NCI-H345 (cell line): ENCODE measurements around the gene ADIPOR2.

Experiments
- DNase-seq: peaks from one replicate; lab custom pipeline; 2025; lab: John Stamatoyannopoulos, UW

ADIPOR2 gene

GRCh38 chr12:1737652-1738286 lies 46.9 kb downstream of the ADIPOR2 start:
- no peak for DNase-seq

DNA sequence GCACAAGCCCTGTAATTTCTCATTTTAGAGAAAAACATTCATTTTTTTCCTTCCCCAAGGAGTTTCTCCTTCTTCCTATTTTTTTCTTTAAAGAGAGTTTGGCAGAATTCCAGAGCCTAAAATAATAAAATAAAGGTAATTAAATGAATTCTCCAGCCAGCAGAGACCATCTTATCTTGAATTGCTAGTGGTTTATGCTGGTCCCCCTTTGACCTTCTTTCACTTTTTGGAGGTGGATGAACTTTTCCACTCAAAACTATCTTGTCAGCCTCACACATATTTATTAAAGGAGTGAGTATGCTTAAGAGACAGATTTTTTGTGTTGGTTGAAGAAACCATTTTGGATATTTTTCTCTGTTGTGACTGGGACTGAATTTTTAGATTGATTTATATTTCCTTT lies 47.6 kb downstream of the ADIPOR2 start:
- no peak for DNase-seq

GRCh38 chr12:1739368-1739767 lies 48.5 kb downstream of the ADIPOR2 start:
- no peak for DNase-seq

- DNase-seq: no peak
Measured at GRCh38 chr12:1740161-1740948, 49.5 kb downstream of the ADIPOR2 start.

DNA sequence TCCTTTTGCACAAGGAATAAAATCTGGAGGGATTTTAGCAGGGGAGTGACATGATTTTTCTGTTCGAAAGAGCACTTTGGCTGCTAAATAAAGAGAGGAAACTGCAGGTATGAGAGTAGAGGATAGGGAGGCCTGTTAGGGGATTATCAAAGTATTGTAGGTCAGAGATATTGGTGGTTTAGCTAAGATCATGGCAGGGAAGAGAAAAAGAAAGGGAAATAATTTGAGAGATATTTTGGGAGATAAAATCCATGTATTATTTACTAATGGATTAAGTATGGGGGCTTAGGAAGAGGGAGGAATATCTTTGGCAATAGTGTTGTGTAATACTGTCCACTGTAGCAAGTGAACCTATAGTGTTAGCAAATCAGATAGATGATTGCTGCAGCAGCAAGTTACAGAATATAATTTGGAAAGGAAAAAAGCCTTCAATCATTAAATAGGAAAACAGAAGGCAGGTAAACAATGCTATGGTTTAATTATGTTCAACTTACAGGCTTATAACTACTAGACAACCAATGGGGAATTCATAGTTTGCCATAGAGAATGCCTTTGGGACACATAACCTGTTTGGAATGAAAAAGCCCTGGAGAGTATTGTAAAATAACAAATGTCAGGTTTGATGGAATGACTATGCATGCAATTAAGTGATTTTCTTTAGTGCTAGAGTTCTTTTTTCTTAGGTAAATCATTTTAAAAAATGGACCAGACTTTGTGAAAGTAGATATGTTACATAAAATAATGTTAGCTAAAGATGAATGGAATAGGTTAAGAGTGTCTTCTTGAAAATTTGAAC lies 50.5 kb downstream of the ADIPOR2 start:
- no peak for DNase-seq

DNA sequence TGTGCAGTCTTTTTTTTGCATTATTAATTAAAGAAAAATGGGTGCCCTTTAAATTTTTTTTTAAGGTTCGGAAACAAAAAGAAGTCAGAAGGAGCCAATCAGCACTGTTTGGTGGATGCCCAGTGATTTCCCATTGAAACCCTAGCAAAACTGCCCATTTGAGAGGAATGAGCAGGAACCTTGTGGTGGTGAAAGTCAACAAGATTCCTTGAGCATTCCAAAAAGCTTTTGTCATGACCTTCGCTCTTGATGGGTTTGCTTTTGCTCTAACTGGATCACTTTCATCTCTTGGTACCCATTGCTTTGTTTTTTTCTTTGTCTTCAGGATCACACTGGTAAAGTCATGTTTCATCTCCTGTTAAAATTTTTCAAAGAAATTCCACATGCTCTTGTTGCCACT lies 54.1 kb downstream of the ADIPOR2 start:
- DNase-seq: no peak

- DNase-seq: no peak
Measured at GRCh38 chr12:1747609-1748008, 56.7 kb downstream of the ADIPOR2 start.

- DNase-seq: no peak
Measured at GRCh38 chr12:1749019-1749418, 58.1 kb downstream of the ADIPOR2 start.

- DNase-seq: no peak
Measured at GRCh38 chr12:1750300-1750699, 59.4 kb downstream of the ADIPOR2 start.

- DNase-seq: no peak
Measured at GRCh38 chr12:1758376-1758775, 67.5 kb downstream of the ADIPOR2 start.

GRCh38 chr12:1758887-1759286 lies 68.0 kb downstream of the ADIPOR2 start:
- DNase-seq: no peak

- no peak for DNase-seq
Measured at GRCh38 chr12:1760566-1761382, 69.9 kb downstream of the ADIPOR2 start.

DNA sequence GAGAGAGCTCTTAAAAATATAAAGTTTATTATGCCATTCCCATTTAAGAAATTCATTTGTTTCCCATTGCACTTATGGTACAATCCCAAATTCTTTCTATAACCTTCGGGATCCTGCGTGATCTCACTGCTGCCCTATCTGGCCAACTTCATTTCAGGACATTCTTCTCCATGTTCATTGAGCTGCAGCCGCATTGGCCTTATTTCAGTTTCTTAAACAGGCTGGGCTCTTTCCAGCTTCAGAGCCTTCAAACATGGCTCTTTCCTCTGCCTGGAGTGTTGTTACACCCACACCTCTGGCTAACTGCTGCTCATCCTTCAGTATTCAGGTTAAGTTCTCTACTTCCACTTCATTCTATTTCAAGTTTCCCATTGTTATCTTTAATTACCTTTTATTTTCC lies 71.0 kb downstream of the ADIPOR2 start:
- no peak for DNase-seq

DNA sequence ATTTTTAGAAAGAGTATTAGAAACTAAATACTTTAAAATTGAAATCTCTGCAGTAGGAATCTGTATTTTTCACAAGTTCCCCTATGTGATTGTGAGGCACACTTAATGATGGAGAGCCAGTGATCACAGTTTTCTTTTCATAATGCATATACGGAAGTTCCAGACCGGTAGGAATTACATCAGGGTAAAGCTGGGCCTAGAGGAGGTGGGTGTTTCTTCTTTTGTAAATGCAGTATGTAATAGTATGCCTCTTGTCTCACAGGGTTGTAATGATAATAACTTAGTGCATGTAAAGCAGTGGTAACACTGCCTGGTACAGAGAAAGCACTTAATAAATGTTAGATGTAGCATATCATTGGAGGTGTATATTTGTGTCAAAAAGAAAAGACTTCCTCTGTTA lies 72.3 kb downstream of the ADIPOR2 start:
- no peak for DNase-seq

DNA sequence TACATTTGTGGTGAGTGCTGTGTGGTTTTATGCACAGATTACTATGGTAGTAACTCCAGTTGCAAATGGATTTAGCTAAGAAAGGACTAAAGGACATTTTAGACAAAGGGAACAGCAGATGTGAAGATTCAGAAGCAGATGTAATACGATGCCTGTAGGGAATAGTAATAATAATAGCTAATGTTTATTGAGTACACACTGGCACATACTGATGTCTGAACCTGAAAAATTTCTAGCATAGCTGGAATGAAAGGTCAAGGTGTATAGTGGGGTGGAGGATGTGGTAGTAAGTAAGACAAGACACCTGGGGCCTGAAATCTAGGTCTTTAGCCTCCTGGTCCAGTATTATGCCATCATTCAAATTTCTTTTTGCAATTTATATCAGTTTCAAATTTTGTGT lies 75.2 kb downstream of the ADIPOR2 start:
- DNase-seq: no peak

- no peak for DNase-seq
Measured at GRCh38 chr12:1767407-1768090, 76.7 kb downstream of the ADIPOR2 start.

DNA sequence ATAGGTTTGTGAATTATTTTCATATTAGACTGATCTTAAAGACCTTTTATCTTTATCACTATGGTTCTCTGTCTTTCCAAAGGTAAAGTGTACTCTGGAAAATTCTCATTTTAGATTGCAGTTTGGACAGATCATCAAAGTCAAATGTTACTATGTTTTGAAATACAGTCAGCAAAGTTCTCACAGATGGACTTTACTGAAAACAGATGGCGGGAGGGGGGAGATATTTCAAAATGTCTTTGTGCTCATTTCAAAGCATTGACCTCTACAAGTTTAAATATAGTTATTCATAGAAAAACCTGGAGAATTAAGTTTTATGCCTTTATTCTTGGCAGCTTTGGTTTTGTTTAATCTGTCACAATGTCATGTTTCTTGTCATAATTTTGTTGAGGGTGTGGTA lies 77.7 kb downstream of the ADIPOR2 start:
- DNase-seq: no peak

DNA sequence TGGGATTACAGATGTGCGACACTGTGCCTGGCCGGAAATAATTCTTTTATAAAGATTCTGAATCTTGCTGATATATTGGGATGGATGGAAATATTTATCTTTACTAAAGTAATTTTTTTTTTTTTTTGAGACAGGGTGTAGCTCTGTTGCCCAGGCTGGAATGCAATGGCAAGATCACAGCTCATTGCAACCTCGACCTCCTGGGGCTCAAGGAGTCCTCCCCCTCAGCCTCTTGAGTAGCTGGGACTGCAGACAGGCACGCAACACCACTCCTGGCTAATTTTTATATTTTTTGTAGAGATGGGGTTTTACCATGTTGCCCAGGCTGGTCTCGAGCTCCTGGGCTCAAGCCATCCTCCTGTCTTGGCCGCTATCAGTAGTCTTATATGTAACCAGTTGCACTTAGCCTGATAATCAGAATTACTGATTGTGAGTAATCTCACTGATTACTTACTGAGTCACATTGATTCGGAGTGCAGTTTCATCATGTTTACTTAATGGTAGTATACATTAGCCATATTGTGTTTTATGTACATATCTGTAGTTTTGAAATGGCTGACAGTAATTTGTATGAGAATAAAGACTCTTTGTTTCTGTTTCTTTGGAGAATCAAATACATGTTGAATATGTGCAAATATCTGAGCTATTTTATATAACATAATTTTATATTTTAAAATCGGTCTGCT lies 79.1 kb downstream of the ADIPOR2 start:
- no peak for DNase-seq

DNA sequence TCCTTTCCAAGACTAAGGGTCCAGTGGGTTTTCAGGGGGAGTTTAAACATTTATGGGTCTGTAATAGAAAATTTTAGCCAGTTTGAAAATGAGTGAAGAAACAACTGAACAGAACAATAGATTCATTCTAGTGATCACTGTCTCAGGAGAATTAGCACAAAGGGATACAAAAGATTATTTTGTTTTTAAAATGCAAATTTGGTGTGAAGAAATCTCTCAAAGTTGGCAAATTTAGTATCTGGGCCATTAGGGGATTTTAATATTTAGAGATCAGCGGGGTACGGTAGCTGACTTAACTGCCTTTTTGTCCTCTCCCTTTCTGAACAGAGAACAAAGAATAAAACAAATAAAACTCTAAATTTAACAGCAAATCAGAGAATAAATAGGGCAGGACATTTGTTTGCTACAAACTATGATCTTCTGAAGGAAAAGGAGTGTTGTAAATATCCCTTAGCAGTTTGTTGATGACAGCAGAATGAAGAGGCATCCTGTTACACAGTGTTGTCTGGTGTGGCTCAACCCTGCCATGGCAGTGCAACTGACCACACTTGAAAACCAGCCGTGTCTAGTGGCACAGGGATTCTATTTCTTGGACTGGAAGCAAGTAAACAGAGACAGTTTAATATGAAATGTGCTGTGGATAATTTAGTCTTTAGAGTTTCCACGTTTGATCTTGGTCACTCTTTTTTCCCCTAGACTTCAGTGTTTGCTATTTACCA lies 83.2 kb downstream of the ADIPOR2 start:
- DNase-seq: no peak
